SK-N-SH treated with all-trans-retinoic acid at 6 μM for 48 hours (cell line): ENCODE measurements around the gene FAM90A26.
"Not testable (repeated sequence)": the region's sequence is repeated elsewhere in the genome, so short reads cannot be mapped to it uniquely, and the experiment has no call there.

Experiments used
- CREB5 ChIP-seq: fragments of 250-450 bp; sonication (Bioruptor Pico); IDR thresholded peaks from 2 replicates; pipeline ENCODE4 v1.5.1; 2020; ENCODE audit warnings: low read depth, mild to moderate bottlenecking, moderate library complexity
- PATZ1 ChIP-seq: fragments of 250-450 bp; sonication (Bioruptor Pico); IDR thresholded peaks from 2 replicates; pipeline ENCODE4 v1.8.0; 2020; ENCODE audit warnings: mild to moderate bottlenecking, moderate library complexity, borderline replicate concordance
- TCF4 ChIP-seq: fragments of 250-450 bp; sonication (Bioruptor Pico); IDR thresholded peaks from 2 replicates; pipeline ENCODE4 v1.8.0; 2021; ENCODE audit warnings: mild to moderate bottlenecking, moderate library complexity, borderline replicate concordance
- TOX ChIP-seq: fragments of 250-450 bp; sonication (Bioruptor Pico); IDR thresholded peaks from 2 replicates; pipeline ENCODE4 v1.8.0; 2021; ENCODE audit warnings: mild to moderate bottlenecking, moderate library complexity, borderline replicate concordance
- ZNF8 ChIP-seq: fragments of 450-650 bp; formaldehyde crosslinking; IDR thresholded peaks from 2 replicates; pipeline ENCODE4 v1.5.0; 2020; ENCODE audit warnings: mild to moderate bottlenecking, moderate library complexity

GRCh38 chr4:9214701-9215100, 44.5 kb downstream of the FAM90A26 start:
- not testable (repeated sequence) for TF ChIP-seq PATZ1 (CRISPR knock-in tag); TOX; TCF4 (CRISPR knock-in tag); CREB5; ZNF8
